KMS-11 (cell line): ENCODE data around the gene TUFT1.

Experiments
- H2AFZ ChIP-seq: fragments of 200-600 bp; sonication (generic); 2 replicates; pipeline ENCODE4 v1.6.1; 2016; ENCODE audit warnings: antibody characterized with exemption, mixed run types, low read depth
- H3K27ac ChIP-seq: fragments of 200-600 bp; sonication (generic); 2 replicates; pipeline ENCODE4 v1.6.1; 2016; ENCODE audit warnings: mild to moderate bottlenecking, mixed run types
- H3K27me3 ChIP-seq: fragments of 200-600 bp; sonication (generic); 2 replicates; pipeline ENCODE4 v1.6.1; 2017; ENCODE audit warnings: mild to moderate bottlenecking, low read depth, mixed run types, moderate library complexity; ENCODE audit not compliant: insufficient read depth
- H3K36me3 ChIP-seq: fragments of 200-600 bp; sonication (generic); 2 replicates; pipeline ENCODE4 v1.6.1; 2017; ENCODE audit warnings: mild to moderate bottlenecking, mixed run types; ENCODE audit not compliant: insufficient read depth
- H3K4me1 ChIP-seq: fragments of 200-600 bp; sonication (generic); 2 replicates; pipeline ENCODE4 v1.6.1; 2016; ENCODE audit warnings: mild to moderate bottlenecking, low read depth, mixed run types; ENCODE audit not compliant: poor library complexity, severe bottlenecking
- H3K4me2 ChIP-seq: fragments of 200-600 bp; sonication (generic); 2 replicates; pipeline ENCODE4 v1.7.0; 2016; ENCODE audit warnings: mild to moderate bottlenecking, mixed run types
- H3K4me3 ChIP-seq: fragments of 200-600 bp; sonication (generic); IDR thresholded peaks from 2 replicates; pipeline ENCODE4 v1.6.1; 2017; ENCODE audit warnings: low read depth, low read length, mixed read lengths; ENCODE audit not compliant: insufficient read depth
- H3K79me2 ChIP-seq: fragments of 200-600 bp; sonication (generic); 2 replicates; pipeline ENCODE4 v1.6.1; 2016; ENCODE audit warnings: low read depth, mixed run types; ENCODE audit not compliant: insufficient read depth
- H3K9ac ChIP-seq: fragments of 200-600 bp; sonication (generic); 2 replicates; pipeline ENCODE4 v1.6.1; 2016; ENCODE audit warnings: mild to moderate bottlenecking, mixed run types
- H4K20me1 ChIP-seq: fragments of 200-600 bp; sonication (generic); 2 replicates; pipeline ENCODE4 v1.6.1; 2016; ENCODE audit warnings: mild to moderate bottlenecking, mixed run types; ENCODE audit not compliant: insufficient read depth
- CTCF ChIP-seq: fragments of 200-600 bp; sonication (generic); conservative IDR thresholded peaks from 2 replicates; pipeline ENCODE4 v1.6.1; 2017; ENCODE audit warnings: low read depth, mild to moderate bottlenecking, antibody characterized with exemption, low read length, moderate library complexity, mixed read lengths

TUFT1 gene

DNA sequence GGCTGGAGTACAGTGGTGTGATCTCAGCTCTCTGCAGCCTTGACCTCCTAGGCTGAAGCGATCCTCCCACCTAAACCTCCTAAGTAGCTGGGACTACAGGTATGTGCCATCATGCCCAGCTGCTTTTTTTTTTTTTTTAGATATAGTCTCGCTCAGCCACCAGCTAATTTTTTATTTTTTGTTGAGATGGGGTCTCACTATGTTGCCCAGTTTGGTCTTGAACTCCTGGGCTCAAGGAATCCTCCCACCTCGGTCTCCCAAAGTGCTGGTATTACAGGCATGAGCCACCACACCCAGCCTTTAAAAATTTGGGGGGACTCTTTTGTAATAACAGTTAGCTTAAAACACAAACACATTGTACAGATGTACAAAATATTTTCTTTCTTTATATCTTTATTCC is 70.0 kb downstream of the TUFT1 start:
- Histone ChIP-seq H4K20me1 (no peaks in the 10 kb centered on the region), H3K9ac (no peak overlapping the region), H3K4me3 (no peak overlapping the region), H3K27ac (no peak overlapping the region), H3K4me1 (peaks cover 31% of the 10 kb centered on the region), H3K79me2 (peaks cover 24% of the 10 kb centered on the region; the same call in 1 of the 2 replicates), H3K4me2 (no peak overlapping the region), H2AFZ (no peak overlapping the region), H3K36me3 (no peaks in the 10 kb centered on the region), H3K27me3 (no peaks in the 10 kb centered on the region)
- no peak for TF ChIP-seq CTCF

GRCh38 chr1:151611288-151611790 is 71.2 kb downstream of the TUFT1 start:
- Histone ChIP-seq H4K20me1 (no peaks in the 10 kb centered on the region), H2AFZ (peak overlapping the region; percentile 92), H3K27ac (no peak overlapping the region), H3K4me2 (peak overlapping the region; percentile 91), H3K4me3 (no peak overlapping the region), H3K9ac (peak overlapping the region; percentile 80; the same call in 1 of the 2 replicates), H3K4me1 (peaks cover 31% of the 10 kb centered on the region), H3K79me2 (peaks cover 36% of the 10 kb centered on the region; the same call in 1 of the 2 replicates), H3K36me3 (no peaks in the 10 kb centered on the region), H3K27me3 (no peaks in the 10 kb centered on the region)
- TF ChIP-seq CTCF, result no peak; the same call in 1 of the 2 replicates

- Histone ChIP-seq H2AFZ (peak within 1 kb of the TSS; percentile 92), H3K36me3 (no peaks in the 10 kb centered on the region), H3K4me2 (peak within 1 kb of the TSS; percentile 91), H3K4me3 (peak within 1 kb of the TSS; percentile 94), H3K4me1 (peaks cover 31% of the 10 kb centered on the region), H3K79me2 (peaks cover 42% of the 10 kb centered on the region; the same call in 1 of the 2 replicates), H3K9ac (peak within 1 kb of the TSS; percentile 80), H4K20me1 (no peaks in the 10 kb centered on the region), H3K27me3 (no peaks in the 10 kb centered on the region), H3K27ac (peak within 1 kb of the TSS; percentile 44)
- TF ChIP-seq CTCF, result no peak
Measured at GRCh38 chr1:151611832-151612500, 71.9 kb downstream of the TUFT1 start, which contains the start of gene SNX27. TSS of gene SNX27 (plus strand) at chr1:151612050. CDS start at chr1:151612202, 152 bp downstream.

DNA sequence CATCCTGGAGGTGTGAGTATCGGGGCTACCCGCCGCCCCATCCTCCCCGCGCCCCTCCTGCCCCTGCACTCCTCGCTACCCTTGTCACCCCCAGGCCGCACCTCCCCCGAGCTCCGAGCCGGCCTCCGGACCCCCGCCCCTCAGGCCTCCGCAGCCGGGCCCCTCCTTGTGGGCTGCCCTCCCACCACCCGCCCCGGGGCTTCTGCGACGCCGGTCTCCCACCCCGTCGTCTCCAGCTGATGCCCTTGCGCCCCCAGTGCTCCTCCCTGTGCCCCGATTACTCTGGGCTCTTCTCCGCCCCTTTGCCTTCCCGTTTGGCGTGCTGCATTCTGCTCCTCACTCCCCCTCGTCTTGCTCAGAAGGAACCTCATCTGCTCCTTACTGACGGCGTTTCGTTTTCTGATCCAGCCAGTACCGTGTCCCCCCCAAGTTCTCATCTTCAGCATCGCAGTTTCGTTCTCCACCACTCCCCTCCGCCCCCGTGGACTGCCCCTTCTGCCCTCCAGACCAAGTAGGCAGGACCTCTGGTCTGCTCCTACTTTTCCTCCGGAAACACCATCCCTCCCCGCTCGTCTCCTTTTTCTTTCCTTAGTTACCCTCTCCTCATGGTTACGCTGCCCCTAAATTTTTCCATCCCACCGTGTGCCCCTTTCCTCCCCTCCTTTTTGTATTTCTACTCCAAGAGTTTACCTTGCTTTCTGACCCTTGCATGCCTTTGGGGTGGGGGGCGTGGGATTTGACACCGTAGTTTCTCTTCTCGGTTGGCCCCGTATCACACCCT is 72.6 kb downstream of the TUFT1 start:
- Histone ChIP-seq H3K36me3 (no peaks in the 10 kb centered on the region), H3K9ac (peak overlapping the region; percentile 80), H3K79me2 (peaks cover 47% of the 10 kb centered on the region; the same call in 1 of the 2 replicates), H3K27me3 (no peaks in the 10 kb centered on the region), H3K27ac (no peak overlapping the region), H3K4me3 (peak overlapping the region; percentile 94), H3K4me2 (peak overlapping the region; percentile 91), H3K4me1 (peaks cover 31% of the 10 kb centered on the region), H2AFZ (peak overlapping the region; percentile 92), H4K20me1 (no peaks in the 10 kb centered on the region)
- no peak for TF ChIP-seq CTCF
